Trophoblast cell (in vitro differentiated cells and primary cell): ENCODE measurements around the gene CST2.
A peak's percentile ranks its signal among the peaks of the same experiment; 100 is the strongest.
"Not testable (repeated sequence)": the region's sequence is repeated elsewhere in the genome, so short reads cannot be mapped to it uniquely, and the experiment has no call there.

Source experiments
- DNase-seq, 2 donors: peaks; one replicate each; pipeline ENCODE4 v3.0.0-alpha.2; 2016
- H2AFZ ChIP-seq: 2 replicates; pipeline ENCODE4 v1.6.1; 2013; ENCODE audit warnings: low read length, moderate library complexity, mild to moderate bottlenecking; ENCODE audit not compliant: insufficient read depth, poor library complexity
- H2AK5ac ChIP-seq: 2 replicates; pipeline ENCODE4 v1.6.1; 2013; ENCODE audit warnings: mild to moderate bottlenecking, low read length
- H2BK120ac ChIP-seq: 2 replicates; pipeline ENCODE4 v1.6.1; 2013; ENCODE audit warnings: low read length, mild to moderate bottlenecking, moderate library complexity; ENCODE audit not compliant: insufficient read depth, poor library complexity
- H2BK12ac ChIP-seq: 2 replicates; pipeline ENCODE4 v1.6.1; 2013; ENCODE audit warnings: mild to moderate bottlenecking, low read length, moderate library complexity
- H2BK5ac ChIP-seq: 2 replicates; pipeline ENCODE4 v1.6.1; 2013; ENCODE audit warnings: low read length, low read depth, moderate library complexity, mild to moderate bottlenecking; ENCODE audit not compliant: poor library complexity
- H3K14ac ChIP-seq: 2 replicates; pipeline ENCODE4 v1.6.1; 2013; ENCODE audit warnings: mild to moderate bottlenecking, low read length
- H3K18ac ChIP-seq: 2 replicates; pipeline ENCODE4 v1.6.1; 2013; ENCODE audit warnings: mild to moderate bottlenecking, low read length
- H3K23ac ChIP-seq: 2 replicates; pipeline ENCODE4 v1.6.1; 2013; ENCODE audit warnings: low read length
- H3K27ac ChIP-seq: 2 replicates; pipeline ENCODE4 v1.5.1; 2013; ENCODE audit warnings: low read depth, mild to moderate bottlenecking, inconsistent platforms, low read length, moderate library complexity
- H3K27me3 ChIP-seq: 2 replicates; pipeline ENCODE4 v1.6.1; 2013; ENCODE audit warnings: inconsistent platforms, mild to moderate bottlenecking, low read length, moderate library complexity; ENCODE audit not compliant: insufficient read depth
- H3K36me3 ChIP-seq, 2 experiments: 1 replicate in 1 of 2; 2 replicates in 1 of 2; pipeline ENCODE4 v1.6.1; 2013; ENCODE audit warnings: low read length in 2 of 2, mild to moderate bottlenecking in 2 of 2, moderate library complexity in 1 of 2; ENCODE audit not compliant: insufficient read depth in 2 of 2, control insufficient read depth in 1 of 2
- H3K4ac ChIP-seq: 2 replicates; pipeline ENCODE4 v1.6.1; 2013; ENCODE audit warnings: low read depth, mild to moderate bottlenecking, low read length, moderate library complexity
- H3K4me1 ChIP-seq, 2 experiments: 1 replicate in 1 of 2; 2 replicates in 1 of 2; pipeline ENCODE4 v1.6.1; 2013; ENCODE audit warnings: low read length in 2 of 2, mild to moderate bottlenecking in 2 of 2, moderate library complexity in 1 of 2; ENCODE audit not compliant: insufficient read depth in 2 of 2, control insufficient read depth in 1 of 2
- H3K4me2 ChIP-seq: 2 replicates; pipeline ENCODE4 v1.6.1; 2013; ENCODE audit warnings: inconsistent platforms, mild to moderate bottlenecking, low read length, moderate library complexity
- H3K4me3 ChIP-seq: 2 replicates; pipeline ENCODE4 v1.5.1; 2013; ENCODE audit warnings: mild to moderate bottlenecking, low read depth, low read length, inconsistent platforms
- H3K79me1 ChIP-seq: one replicate; pipeline ENCODE4 v1.6.1; 2013; ENCODE audit warnings: low read length
- H3K79me2 ChIP-seq: 2 replicates; pipeline ENCODE4 v1.6.1; 2013; ENCODE audit warnings: low read length, mild to moderate bottlenecking; ENCODE audit not compliant: control insufficient read depth, insufficient read depth, poor library complexity
- H3K9ac ChIP-seq: 2 replicates; pipeline ENCODE4 v1.6.1; 2013; ENCODE audit warnings: mild to moderate bottlenecking, low read length
- H3K9me3 ChIP-seq: 2 replicates; pipeline ENCODE4 v1.6.1; 2013; ENCODE audit warnings: low read depth, mild to moderate bottlenecking, control low read depth, inconsistent platforms, low read length; ENCODE audit not compliant: insufficient read depth
- H4K12ac ChIP-seq: 2 replicates; pipeline ENCODE4 v1.6.1; 2013; ENCODE audit warnings: low read depth, mild to moderate bottlenecking, low read length, moderate library complexity
- H4K8ac ChIP-seq: 2 replicates; pipeline ENCODE4 v1.6.1; 2013; ENCODE audit warnings: low read depth, mild to moderate bottlenecking, low read length, moderate library complexity
- H4K91ac ChIP-seq: one replicate; pipeline ENCODE4 v1.6.1; 2013; ENCODE audit warnings: low read depth, mild to moderate bottlenecking, low read length, moderate library complexity
- WGBS: extraction: QIAGEN DNeasy Blood & Tissue Kit; methylation state at CpG from one replicate; pipeline ENCODE4 v1.1.7; 2013; ENCODE audit warnings: missing lambda C conversion rate; ENCODE audit not compliant: insufficient read length, insufficient coverage; ENCODE audit errors: extremely low coverage; 5-methylcytosine and 5-hydroxymethylcytosine counted together

CST2 gene

DNA sequence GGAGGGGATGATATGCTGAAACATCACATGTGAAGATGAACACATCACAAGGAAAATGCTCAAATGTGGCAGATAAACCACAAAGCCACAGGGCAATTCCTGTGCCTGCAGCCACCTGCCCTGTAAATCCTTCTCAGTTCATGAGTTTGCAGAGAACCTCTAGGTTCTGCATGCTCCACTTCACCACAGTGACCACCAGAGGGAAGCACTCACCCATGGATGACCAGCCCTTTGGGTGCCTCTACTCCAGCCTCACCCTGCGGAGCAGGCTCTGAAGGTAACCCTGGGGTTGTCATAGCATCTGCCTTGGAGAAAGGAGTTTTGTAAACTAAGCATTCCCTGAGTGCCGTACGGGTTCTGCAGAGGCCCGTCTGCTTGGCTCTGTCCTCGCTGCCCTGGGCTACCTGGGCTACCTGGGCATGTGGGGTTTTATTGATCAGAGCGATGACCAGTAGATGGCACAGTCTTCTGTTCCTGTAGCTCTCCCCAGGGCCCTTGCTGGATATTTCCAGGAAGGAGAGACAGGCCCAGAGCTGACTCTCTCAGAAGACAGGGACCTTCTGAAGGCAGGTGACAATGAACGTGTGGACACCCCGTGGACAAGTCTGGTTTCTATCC, 44.1 kb downstream of the CST2 start:
- Histone ChIP-seq H4K12ac (no peak overlapping the region), H2BK5ac (no peak overlapping the region), H4K91ac (no peak overlapping the region), H3K27me3 (no peaks in the 10 kb centered on the region), H3K4ac (no peak overlapping the region), H3K9me3 (no peaks in the 10 kb centered on the region), H2AFZ (no peak overlapping the region), H3K79me2 (no peaks in the 10 kb centered on the region), H3K79me1 (no peaks in the 10 kb centered on the region), H2AK5ac (no peak overlapping the region), H3K4me2 (no peak overlapping the region), H3K4me3 (no peak overlapping the region), H3K23ac (no peak overlapping the region), H4K8ac (no peak overlapping the region), H3K14ac (no peak overlapping the region), H3K9ac (no peak overlapping the region), H2BK120ac (no peak overlapping the region), H3K36me3 (no peaks in the 10 kb centered on the region), H3K18ac (no peak overlapping the region), H3K4me1 (no peaks in the 10 kb centered on the region), H2BK12ac (no peak overlapping the region), H3K27ac (no peak overlapping the region)
- peak in 1 of 2 donors; percentile 12 for DNase-seq
- WGBS: no CpG with 5 or more reads among the region's 8 CpGs

DNA sequence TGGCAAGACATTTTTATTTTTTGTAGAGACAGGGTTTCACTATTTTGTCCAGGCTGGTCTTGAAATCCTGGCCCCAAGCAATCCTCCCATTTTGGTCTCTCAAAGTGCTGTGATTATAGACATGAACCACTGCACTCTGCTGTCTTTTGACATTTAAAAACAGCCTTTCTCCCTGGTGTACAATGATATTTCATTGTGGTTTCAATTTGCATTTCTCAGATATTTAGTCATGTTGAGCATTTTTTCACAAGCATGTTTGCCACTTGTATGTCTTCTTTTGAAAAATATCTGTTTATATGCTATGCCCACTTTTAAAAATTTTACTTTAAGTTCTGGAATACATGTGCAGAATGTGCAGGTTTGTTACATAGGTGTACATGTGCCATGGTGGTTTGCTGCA, 47.9 kb downstream of the CST2 start:
- not testable (repeated sequence) for H3K36me3 ChIP-seq, H2BK12ac ChIP-seq, H3K23ac ChIP-seq, DNase-seq, H3K18ac ChIP-seq, H2AFZ ChIP-seq, H2AK5ac ChIP-seq, H3K79me2 ChIP-seq, H3K9me3 ChIP-seq, H3K14ac ChIP-seq, H3K4me1 ChIP-seq, H2BK120ac ChIP-seq, H4K91ac ChIP-seq, H3K27ac ChIP-seq, H4K12ac ChIP-seq, H3K9ac ChIP-seq, H3K27me3 ChIP-seq, H3K4ac ChIP-seq, H2BK5ac ChIP-seq, H3K79me1 ChIP-seq, H3K4me2 ChIP-seq, H4K8ac ChIP-seq, H3K4me3 ChIP-seq

- not testable (repeated sequence) for H3K14ac ChIP-seq, H3K4me2 ChIP-seq, H3K9me3 ChIP-seq, H3K79me1 ChIP-seq, H4K8ac ChIP-seq, H3K9ac ChIP-seq, H3K18ac ChIP-seq, H3K27me3 ChIP-seq, H2BK5ac ChIP-seq, H4K91ac ChIP-seq, H3K4me3 ChIP-seq, H3K27ac ChIP-seq, H4K12ac ChIP-seq, H3K4me1 ChIP-seq, H3K79me2 ChIP-seq, DNase-seq, H2BK12ac ChIP-seq, H3K23ac ChIP-seq, H3K4ac ChIP-seq, H2AFZ ChIP-seq, H3K36me3 ChIP-seq, H2BK120ac ChIP-seq, H2AK5ac ChIP-seq
- WGBS: no CpG with 5 or more reads among the region's 8 CpGs
These were observed 49.1 kb downstream of the CST2 start for GRCh38 chr20:23777380-23777779.

DNA sequence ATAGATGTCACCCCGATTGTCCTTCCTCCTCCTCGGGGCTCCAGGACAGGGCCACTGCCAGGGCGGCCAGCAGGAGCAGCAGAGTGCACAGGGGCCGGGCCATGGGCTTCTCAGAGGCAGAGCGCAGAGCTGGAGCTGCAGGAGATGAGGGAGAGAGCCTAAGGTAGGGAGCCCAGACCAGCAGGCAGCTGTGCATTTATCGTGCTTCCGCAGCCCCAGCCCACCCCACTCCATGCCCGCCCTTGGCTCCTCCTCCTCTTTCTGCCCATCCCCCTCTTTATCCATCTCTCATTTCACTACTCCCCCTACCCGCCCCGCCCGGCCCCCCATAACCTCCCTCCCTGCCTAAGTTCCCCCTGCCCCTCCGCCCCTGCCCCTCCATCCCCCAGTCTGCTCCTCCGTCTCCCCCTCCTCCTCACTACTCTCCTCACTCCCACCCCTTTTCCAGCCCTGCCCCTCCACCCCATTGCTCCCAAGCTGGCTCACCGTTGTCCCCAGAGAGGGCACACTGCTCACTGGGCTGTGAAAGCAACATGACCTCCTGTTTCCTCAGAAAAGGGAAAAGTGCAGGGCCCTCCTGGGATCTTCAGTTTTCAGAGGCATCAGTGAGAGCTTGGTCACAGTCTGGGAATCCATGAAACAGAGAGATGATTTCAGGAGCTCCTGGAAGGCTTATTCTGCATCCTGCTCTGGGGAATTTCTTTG, 50.3 kb downstream of the CST2 start:
- WGBS: no CpG with 5 or more reads among the region's 14 CpGs
- Histone ChIP-seq H3K27ac (no peak overlapping the region), H3K79me1 (no peaks in the 10 kb centered on the region), H3K23ac (no peak overlapping the region), H3K18ac (no peak overlapping the region), H2BK5ac (no peak overlapping the region), H3K4me3 (no peak overlapping the region), H4K91ac (no peak overlapping the region), H2BK120ac (no peak overlapping the region), H2BK12ac (no peak overlapping the region), H3K9me3 (no peaks in the 10 kb centered on the region), H3K14ac (no peak overlapping the region), H2AK5ac (no peak overlapping the region), H4K12ac (no peak overlapping the region), H4K8ac (no peak overlapping the region), H3K36me3 (no peaks in the 10 kb centered on the region), H3K79me2 (no peaks in the 10 kb centered on the region), H3K4ac (no peak overlapping the region), H3K9ac (no peak overlapping the region), H2AFZ (no peak overlapping the region), H3K4me2 (no peak overlapping the region), H3K4me1 (no peaks in the 10 kb centered on the region), H3K27me3 (no peaks in the 10 kb centered on the region)
- DNase-seq: no peak
